ENCODE measurements around the gene ALAS1.
A peak's percentile ranks its signal among the peaks of the same experiment; 100 is the strongest.
"Not testable (repeated sequence)": the region's sequence is repeated elsewhere in the genome, so short reads cannot be mapped to it uniquely, and the experiment has no call there.

ALAS1 gene

GRCh38 chr3:52197842-52198625 is at the start of gene ALAS1:
ALAS1 (plus strand) TSS chr3:52198160; CDS start chr3:52199242, 1,082 bp downstream.
- DNase-seq (ENCODE audit: low spot score), result peak; percentile 92

GRCh38 chr3:52149021-52149420 is 48.9 kb upstream of the ALAS1 start:
- DNase-seq (ENCODE audit: low spot score), result no peak

- DNase-seq (ENCODE audit: low spot score), result no peak
These were observed 48.2 kb upstream of the ALAS1 start for GRCh38 chr3:52149726-52150125.

- DNase-seq (ENCODE audit: low spot score), result no peak
These were observed 47.6 kb upstream of the ALAS1 start for GRCh38 chr3:52150357-52150756.

GRCh38 chr3:52150860-52151259 is 47.1 kb upstream of the ALAS1 start:
- no peak for DNase-seq (ENCODE audit: low spot score)

DNA sequence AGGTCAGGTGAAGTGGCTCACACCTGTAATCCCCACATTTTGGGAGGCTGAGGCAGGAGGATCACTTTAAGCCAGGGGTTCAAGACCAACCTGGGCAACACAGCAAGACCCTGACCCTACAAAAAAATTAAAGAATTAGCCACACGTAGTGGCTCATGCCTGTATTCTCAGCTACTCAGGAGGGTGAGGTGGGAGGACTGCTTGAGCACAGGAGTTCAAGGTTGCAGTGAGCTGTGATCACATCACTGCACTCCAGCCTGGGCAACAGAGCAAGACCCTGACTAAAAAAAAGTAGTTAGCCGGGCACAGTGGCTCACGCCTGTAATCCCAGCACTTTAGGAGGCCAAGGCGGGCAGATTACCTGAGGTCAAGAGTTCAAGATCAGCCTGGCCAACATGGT is 46.0 kb upstream of the ALAS1 start:
- DNase-seq (ENCODE audit: low spot score), result not testable (repeated sequence)

- peak; percentile 26 for DNase-seq (ENCODE audit: low spot score)
These were observed 44.4 kb upstream of the ALAS1 start for GRCh38 chr3:52153389-52154096.

GRCh38 chr3:52154135-52155094 is 43.5 kb upstream of the ALAS1 start, which contains the start of gene POC1A:
POC1A (minus strand) TSS chr3:52154423; CDS start chr3:52154372, 51 bp downstream.
- DNase-seq (ENCODE audit: low spot score), result peak; percentile 94

DNA sequence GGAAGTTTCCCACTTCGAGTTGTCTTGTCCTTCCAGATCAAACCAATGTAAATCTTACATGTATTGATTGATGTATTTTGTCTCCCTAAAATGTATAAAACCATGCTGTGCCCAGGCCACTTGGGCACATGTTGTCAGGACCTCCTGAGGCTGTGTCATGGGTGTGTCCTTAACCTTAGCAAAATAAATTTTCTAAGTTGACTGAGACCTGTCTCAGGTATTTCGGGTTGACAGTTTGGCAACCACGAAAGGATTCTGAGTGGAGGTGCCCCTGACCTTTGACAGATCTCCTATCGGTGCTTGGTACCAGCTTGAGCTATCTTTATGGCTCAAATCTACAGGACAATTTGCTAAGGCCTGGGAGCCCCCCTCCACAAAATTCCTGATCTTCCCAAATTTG is 42.0 kb upstream of the ALAS1 start:
- DNase-seq (ENCODE audit: low spot score), result no peak

DNA sequence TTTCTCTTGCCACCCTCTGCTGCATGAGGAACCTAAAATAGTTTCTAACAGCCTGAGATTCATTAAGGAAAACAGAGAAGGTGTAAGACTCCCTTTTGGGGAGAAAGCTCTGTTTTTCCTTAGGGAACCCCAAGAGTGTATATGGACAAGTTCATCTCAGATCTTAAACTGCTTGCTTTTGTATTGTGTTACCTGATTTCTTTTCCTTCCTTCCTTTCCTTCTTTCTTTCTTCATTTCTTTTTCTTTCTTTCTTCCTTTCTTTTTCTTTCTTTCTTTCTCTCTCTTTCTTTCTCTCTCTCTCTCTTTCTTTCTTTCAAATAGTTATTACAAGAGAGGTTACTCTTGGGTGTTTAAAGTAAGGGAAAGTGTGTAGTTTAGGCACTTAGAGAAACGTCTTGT is 38.5 kb upstream of the ALAS1 start:
- no peak for DNase-seq (ENCODE audit: low spot score)

DNA sequence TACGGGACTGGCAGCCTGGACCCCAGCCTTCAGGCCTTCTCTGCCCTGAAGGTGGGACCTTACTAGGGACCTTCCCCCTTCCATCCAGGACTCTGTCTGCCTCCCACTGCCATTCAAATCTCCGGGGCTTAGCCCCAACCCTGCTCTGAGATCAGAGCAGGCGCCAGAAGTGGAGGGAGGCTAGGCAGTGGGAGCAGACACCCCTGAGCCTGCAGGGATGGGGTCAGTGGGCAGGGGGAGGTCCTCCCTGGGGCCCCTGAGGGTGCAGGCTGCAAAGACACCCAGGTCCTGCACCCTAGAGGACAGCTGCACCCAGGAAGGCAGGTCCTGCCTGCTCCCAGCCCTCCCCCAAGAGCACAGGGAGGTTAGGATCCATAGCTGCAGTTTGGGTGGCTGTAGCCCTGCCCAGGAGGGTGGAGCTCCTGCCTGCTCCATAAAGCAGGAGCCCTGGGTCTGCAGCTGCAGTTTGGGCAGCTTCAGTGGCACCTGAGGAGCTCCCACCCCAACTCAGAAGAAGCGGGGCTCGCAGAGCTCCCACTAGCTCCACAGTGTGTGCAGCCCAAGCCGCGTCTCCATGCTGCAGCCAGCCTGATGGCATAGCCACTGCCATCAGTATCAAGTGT is 35.6 kb upstream of the ALAS1 start:
- DNase-seq (ENCODE audit: low spot score), result no peak

DNA sequence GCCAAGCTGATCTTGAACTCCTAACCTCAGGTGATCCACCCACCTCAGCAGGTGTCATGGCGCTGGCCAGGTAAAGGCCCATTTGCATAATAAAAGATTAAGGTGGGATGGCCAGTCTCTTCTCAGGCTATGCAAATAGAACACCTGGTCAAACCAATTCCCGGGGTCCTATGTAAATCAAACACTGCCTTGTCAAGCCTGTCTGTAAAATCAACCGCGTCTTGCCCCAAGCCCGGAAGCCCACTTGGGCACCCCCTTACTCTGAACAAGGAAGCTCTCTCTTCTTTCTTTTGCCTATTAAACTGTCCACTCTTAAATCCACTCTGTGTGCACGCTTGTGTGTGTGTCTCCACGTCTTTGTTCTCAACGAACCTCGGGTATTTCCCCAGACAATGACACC is 30.7 kb upstream of the ALAS1 start:
- no peak for DNase-seq (ENCODE audit: low spot score)

- not testable (repeated sequence) for DNase-seq (ENCODE audit: low spot score)
These were observed 27.7 kb upstream of the ALAS1 start for GRCh38 chr3:52170217-52170616.

GRCh38 chr3:52171514-52172261 is 26.3 kb upstream of the ALAS1 start:
- DNase-seq (ENCODE audit: low spot score), result peak; percentile 64

GRCh38 chr3:52172262-52172757 is 25.6 kb upstream of the ALAS1 start:
- no peak for DNase-seq (ENCODE audit: low spot score)

GRCh38 chr3:52173101-52173500 is 24.9 kb upstream of the ALAS1 start:
- no peak for DNase-seq (ENCODE audit: low spot score)

DNA sequence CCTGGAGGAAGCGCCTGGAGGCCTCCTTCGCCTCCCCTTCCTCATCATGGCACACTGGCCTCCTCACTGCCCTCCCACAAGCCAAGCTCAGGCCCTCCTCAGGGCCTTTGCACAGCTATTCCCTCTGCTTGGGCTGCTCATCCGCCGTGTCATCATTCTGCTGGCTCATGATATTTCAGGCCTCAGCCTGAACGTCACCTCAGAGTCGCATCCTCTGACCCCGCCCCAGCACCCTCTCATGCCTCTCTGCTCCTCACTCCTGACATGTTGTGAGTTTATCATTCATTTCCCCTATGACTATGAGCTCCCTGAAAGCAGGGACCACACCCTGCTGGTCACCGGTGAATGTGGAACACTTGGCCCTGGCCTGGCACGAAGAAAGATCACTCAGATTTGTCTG is 23.1 kb upstream of the ALAS1 start:
- no peak for DNase-seq (ENCODE audit: low spot score)

DNA sequence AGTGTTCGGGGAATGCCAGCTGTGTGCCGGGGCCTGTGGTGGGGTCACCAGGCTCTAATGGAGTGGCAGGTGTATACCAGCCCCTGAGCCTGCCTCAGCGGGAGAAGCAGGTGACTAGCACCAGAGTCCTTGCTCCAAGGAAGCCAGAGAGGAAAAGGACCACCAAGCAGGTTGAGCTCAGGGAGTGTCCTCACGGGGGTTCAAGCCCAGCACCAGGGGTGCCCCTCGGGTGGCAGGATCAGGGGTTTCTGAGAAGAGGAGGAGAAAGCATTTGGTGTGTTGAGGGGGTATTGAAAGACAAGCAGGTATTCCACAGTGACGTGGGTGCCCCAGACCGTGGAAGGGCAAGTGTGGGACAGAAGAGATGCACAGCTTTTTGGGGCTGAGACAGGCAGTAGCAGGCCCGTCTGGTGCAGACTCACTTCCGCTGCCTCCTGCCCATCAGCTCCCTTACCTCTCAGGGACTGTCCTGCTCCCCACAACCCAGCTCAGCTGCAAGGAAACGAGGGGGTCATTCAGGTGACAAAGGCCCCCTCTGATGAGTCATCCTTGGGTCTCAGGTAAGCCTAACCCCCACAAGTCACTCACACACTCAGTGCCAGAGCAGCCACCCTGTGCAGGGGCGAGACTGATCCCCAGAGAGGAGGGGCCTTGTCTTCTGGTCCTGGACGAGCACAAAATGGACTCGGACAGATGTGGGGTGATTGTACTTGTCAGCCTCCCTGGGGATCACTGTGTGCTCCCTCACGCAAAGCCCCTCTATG is 22.4 kb upstream of the ALAS1 start:
- no peak for DNase-seq (ENCODE audit: low spot score)

GRCh38 chr3:52176180-52176752 is 21.7 kb upstream of the ALAS1 start:
- DNase-seq (ENCODE audit: low spot score), result no peak
